ENCODE data around the gene ARAP3. TPM values are rescaled to one million over a fixed set of nuclear protein-coding genes. Genes with fewer than 3 reads are reported as not detected.
A peak's percentile ranks its signal among the peaks of the same experiment; 100 is the strongest.

ARAP3 gene
- total RNA-seq, 1 experiment from 2014 or later: 27.6 TPM

DNA sequence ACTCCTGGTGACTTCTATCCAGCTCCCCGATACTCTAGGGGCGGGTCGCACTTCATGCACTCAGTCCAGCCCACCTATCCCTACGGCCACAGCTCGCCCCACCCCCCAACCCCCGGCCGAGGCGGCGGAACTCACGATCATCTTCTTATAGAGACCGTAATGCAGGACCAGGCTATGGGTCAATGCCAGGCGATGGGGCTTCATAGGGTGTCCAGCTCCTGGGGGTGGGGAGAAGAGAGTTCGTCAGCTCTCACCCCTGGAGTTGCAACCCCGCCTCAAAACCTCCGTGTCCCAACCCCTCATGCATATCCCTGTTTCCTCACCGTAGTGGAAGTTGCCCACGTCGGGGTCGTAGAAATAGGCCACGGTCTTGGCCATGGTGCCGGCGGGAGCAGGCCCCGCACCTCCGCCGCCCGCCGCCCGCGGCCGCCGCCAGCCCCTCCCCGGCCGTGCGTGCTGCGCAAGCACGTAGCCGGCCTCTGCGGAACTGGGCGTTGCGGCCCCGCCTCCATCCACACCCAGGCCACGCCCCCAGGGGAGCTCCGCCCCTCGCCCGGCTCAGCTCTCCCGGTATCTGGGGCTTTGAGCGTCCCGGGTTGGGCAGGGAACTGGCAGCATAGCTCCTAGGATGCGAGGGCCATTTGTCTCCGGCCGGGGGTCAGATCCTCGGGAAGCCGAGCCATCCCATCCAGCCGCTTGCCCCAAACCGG lies 45.5 kb downstream of the ARAP3 start, which contains the start of the genes HDAC3 and RELL2:
Gene HDAC3 (minus strand): TSS at position 437 of the 710 bp plus-strand sequence. CDS start 59 bp downstream, at position 378.
Gene RELL2 (plus strand): TSS at position 585 of the 710 bp plus-strand sequence. CDS start 1,229 bp downstream, outside the sequence.
- Histone ChIP-seq H4K20me1 (ENCODE audit: control insufficient read depth, insufficient read depth, insufficient read length) (no peaks in the 10 kb centered on the region), H4K8ac (replicated peaks; ENCODE audit: insufficient read length, low read depth, low read length) (no peak within 1 kb of the TSS), H2BK20ac (ENCODE audit: low read depth, low read length, poor library complexity, severe bottlenecking) (no peak within 1 kb of the TSS), H3K23ac (ENCODE audit: insufficient read length, low read depth, low read length) (no peak within 1 kb of the TSS), H3K27me3 (ENCODE audit: insufficient read depth, low read length) (no peaks in the 10 kb centered on the region), H3K4me1 (ENCODE audit: insufficient read depth, low read length) (peaks cover 4% of the 10 kb centered on the region; the same call in 1 of the 2 replicates), H2AK5ac (ENCODE audit: insufficient read length, low read length) (no peak within 1 kb of the TSS), H2BK120ac (ENCODE audit: low read depth, low read length, poor library complexity, severe bottlenecking) (no peak within 1 kb of the TSS), H3K79me1 (ENCODE audit: insufficient read depth, low read depth, low read length, poor library complexity, severe bottlenecking) (peaks cover 10% of the 10 kb centered on the region), H3K9me3 (ENCODE audit: control insufficient read depth, low read depth, low read length) (no peaks in the 10 kb centered on the region), H4K5ac (ENCODE audit: insufficient read length, low read depth, low read length) (no peak within 1 kb of the TSS), H3K14ac (ENCODE audit: insufficient read depth, low read length) (peak within 1 kb of the TSS; percentile 72), H3K18ac (ENCODE audit: insufficient read length, low read depth, low read length) (peak within 1 kb of the TSS; percentile 35), H3T11ph (ENCODE audit: low read length) (no peak within 1 kb of the TSS), H3K9ac (ENCODE audit: extremely low read depth, insufficient read length, low read length) (peak within 1 kb of the TSS; percentile 83), H3K4me2 (ENCODE audit: insufficient read depth, insufficient read length, low read length) (peak within 1 kb of the TSS; percentile 79), H3K79me2 (ENCODE audit: insufficient read depth, low read length) (peaks cover 10% of the 10 kb centered on the region; the same call in 1 of the 2 replicates), H3K4ac (ENCODE audit: low read depth, low read length) (no peak within 1 kb of the TSS), H2BK15ac (ENCODE audit: low read depth, low read length) (no peak within 1 kb of the TSS), H4K91ac (ENCODE audit: insufficient read length, low read depth, low read length) (no peak within 1 kb of the TSS), H3K56ac (ENCODE audit: insufficient read length, low read depth, low read length) (no peak within 1 kb of the TSS), H2AFZ (ENCODE audit: low read length) (no peak within 1 kb of the TSS), H3K27ac (ENCODE audit: insufficient read length, low read depth, low read length) (no peak within 1 kb of the TSS), H2BK5ac (ENCODE audit: insufficient read length, low read length) (no peak within 1 kb of the TSS), H3K23me2 (ENCODE audit: insufficient read length, low read depth, low read length, poor library complexity, severe bottlenecking) (peaks cover 14% of the 10 kb centered on the region), H2BK12ac (ENCODE audit: insufficient read length, low read depth, low read length) (no peak within 1 kb of the TSS)
- DNase-seq: peak; percentile 95
- Mint-ChIP-seq H3K27ac (peak within 1 kb of the TSS; percentile 67 to 92 (median 83); a peak in 5 of 7 replicates), H3K4me3 (peak within 1 kb of the TSS; percentile 92 to 96), H3K36me3 (ENCODE audit: insufficient read depth in 1 of 3, low read depth in 3 of 3) (peaks cover 9 to 28% (median 19%) of the 10 kb centered on the region in 3 experiments; a peak in 6 of 7 replicates), H3K9me3 (no peaks in the 10 kb centered on the region; a peak in 1 of 5 replicates), H3K4me1 (peaks cover 18 to 23% of the 10 kb centered on the region in 2 experiments), H3K27me3 (ENCODE audit: low read depth) (peaks cover 2% of the 10 kb centered on the region)
- TF ChIP-seq, protein P1, sequence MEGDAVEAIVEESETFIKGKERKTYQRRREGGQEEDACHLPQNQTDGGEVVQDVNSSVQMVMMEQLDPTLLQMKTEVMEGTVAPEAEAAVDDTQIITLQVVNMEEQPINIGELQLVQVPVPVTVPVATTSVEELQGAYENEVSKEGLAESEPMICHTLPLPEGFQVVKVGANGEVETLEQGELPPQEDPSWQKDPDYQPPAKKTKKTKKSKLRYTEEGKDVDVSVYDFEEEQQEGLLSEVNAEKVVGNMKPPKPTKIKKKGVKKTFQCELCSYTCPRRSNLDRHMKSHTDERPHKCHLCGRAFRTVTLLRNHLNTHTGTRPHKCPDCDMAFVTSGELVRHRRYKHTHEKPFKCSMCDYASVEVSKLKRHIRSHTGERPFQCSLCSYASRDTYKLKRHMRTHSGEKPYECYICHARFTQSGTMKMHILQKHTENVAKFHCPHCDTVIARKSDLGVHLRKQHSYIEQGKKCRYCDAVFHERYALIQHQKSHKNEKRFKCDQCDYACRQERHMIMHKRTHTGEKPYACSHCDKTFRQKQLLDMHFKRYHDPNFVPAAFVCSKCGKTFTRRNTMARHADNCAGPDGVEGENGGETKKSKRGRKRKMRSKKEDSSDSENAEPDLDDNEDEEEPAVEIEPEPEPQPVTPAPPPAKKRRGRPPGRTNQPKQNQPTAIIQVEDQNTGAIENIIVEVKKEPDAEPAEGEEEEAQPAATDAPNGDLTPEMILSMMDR (conservative IDR thresholded peaks at IDR 0.05): no peak
- WGBS (ENCODE audit: extremely low coverage, insufficient read length, low lambda C conversion rate): no CpG with 5 or more reads among the region's 55 CpGs

Data from H9 (cell line).